ENCODE data around the gene UCHL5.
"Not testable (repeated sequence)": the region's sequence is repeated elsewhere in the genome, so short reads cannot be mapped to it uniquely, and the experiment has no call there.

UCHL5 gene

DNA sequence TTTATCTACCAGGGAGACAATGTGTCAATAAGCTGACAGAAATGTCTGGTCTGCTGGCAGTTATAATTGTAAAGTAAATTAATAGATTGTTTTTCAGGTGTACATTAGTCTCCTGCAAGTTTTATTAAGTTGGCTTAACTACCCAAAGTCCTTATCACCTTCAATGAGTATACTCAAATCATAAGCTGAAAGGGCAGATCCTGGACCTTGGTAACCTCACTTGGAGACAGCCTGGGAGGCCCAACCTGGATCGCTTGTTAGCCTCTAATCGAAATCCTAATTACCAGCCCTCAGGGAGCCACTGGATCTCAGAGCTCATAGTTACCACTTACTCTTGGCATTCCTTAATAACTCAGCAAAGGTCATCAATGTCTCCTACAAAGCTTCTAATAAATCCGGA is 49.7 kb downstream of the UCHL5 start:
- DNase-seq, result no peak

DNA sequence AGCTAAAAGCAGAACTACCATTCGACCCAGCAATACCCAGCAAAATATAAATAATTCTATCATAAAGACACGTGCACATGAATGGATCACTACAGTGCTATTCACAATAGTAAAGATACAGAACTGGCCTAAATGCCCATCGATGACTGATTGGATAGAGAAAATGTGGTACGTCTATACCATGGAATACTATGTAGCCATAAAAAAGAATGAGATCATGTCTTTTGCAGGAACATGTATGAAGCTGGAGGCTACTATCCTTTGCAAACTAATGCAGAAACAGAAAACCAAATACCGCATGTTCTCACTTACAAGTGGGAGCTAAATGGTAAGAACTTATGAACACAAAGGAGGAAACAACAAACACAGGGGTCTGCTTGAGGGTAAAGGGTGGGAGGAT is 53.4 kb downstream of the UCHL5 start:
- DNase-seq, result no peak

DNA sequence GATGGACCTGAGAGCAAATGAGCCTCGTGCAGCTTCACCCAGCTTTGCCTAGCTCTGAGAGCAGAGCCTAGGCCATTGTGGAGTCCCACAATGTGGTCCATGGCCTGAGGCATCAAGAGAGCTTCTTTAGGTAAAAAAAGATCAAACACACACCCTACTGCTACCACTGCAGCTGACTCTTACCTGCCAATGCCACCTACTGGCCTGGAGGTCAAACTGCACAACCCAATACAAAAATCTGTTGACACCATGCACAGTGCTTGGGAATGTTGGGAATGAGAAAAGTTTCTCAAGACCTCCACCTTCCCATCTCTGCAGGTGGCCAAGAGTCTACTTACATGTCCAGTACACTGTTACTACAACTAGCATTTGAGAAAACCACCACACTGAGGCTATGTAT is 60.6 kb downstream of the UCHL5 start:
- no peak for DNase-seq

DNA sequence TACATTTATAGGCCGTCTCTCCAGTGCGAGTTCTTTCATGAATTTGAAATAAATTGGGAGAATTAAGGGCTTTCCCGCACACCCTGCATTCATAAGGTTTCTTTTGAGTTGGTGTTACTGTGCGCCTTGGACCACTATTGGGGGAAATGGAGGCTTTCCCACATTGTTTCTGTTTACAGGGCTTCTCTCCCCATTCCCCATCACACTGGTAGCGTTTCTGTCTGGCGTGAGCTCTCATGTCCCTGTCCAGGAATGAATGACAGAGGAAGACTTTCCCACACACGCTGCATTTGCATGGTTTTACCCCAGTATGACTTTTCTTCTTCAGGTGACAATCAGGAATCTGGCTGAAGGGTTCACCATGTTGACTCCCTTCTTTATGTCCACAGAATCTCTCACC is 65.0 kb downstream of the UCHL5 start:
- no peak for DNase-seq

DNA sequence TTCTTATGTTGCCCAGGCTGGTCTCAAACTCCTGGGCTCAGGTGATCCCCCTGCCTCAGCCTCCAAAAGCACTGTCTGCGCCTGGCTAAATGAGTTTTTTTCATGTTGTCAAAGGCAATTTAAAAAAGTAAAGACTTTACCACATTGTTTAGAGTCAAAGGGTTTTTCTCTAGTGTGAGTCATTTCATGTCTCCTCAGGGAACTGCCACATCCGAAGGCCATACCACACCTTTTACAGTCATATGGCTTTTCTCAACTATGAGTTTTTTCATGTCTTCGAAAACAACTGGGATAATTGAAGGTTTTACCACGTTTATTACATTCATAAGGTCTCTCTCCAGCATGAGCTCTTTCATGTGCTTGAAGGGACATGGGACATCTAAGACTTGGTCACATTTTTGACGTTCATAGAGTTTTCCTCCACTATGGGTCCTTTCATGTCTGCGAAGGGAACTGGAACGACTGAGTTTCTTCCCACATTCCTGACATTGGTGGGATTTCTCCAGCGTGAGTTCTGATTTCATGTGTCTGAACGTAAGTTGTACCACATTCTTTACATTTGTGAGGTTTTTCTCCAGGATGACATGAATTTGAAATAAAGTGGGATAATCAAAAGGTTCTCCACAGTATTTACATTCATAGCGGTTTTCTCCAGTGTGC is 65.6 kb downstream of the UCHL5 start:
- no peak for DNase-seq

DNA sequence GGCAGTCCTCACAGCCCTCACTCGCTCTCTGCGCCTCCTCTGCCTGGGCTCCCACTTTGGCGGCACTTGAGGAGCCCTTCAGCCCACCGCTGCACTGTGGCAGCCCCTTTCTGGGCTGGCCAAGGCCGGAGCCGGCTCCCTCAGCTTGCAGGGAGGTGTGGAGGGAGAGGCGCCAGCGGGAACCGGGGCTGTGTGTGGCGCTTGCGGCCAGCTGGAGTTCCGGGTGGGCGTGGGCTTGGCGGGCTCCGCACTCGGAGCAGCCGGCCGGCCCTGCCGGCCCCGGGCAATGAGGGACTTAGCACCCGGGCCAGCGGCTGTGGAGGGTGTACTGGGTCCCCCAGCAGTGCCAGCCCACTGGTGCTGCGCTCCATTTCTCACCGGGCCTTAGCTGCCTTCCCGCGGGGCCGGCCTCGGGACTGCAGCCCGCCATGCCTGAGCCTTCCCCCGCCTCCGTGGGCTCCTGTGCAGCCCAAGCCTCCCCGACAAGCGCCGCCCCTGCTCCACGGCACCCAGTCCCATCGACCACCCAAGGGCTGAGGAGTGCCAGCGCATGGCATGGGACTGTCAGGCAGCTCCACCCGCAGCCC is 72.3 kb downstream of the UCHL5 start:
- DNase-seq, result not testable (repeated sequence)

DNA sequence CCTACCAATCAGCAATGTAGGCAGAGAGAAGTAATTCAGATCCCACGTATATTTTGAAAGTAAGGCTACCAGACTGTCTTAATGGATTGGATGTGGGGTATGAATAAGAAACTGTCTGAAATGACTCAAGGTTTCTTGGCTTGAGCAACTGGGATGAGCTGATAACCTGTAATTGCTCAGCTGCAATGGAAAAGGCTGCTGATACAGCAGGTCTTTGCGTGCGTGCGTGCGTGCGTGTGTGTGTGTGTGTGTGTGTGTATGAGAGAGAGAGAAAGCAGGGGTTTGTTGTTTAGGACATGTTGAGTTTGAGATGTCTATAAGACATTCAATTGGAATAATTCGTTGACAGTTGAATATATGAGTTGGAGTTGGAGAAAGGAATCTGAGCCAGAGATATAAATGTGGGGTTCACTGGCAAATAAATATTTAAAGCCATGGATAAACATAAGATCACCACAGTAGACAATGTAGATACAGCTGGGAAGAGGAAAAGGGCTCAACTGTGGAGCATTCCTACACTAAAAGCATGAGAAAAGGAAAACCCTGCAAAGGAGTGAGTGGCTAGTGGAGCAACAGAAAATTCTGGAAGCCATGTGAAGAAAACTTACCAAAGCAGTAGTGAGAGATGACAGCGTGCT is 72.9 kb downstream of the UCHL5 start:
- DNase-seq, result no peak

DNA sequence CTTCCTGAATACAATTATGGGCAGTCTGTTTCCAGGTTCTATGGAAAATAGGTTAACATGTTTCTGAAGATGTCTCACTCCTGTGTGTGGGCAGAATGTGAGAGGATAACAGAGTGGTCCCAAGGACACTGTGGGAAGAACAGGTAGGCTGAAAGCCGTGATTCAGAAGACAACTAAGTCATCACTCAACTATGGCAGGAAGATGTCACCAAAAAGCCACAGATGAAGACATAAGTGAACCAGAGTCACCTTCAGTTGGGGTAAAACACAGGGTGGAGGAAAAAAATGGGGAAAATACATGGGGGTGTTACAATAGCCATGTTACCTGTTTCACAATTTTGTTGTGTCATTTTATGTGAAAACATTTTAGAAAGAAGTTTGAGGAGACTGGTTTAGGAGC is 75.1 kb downstream of the UCHL5 start:
- no peak for DNase-seq

DNA sequence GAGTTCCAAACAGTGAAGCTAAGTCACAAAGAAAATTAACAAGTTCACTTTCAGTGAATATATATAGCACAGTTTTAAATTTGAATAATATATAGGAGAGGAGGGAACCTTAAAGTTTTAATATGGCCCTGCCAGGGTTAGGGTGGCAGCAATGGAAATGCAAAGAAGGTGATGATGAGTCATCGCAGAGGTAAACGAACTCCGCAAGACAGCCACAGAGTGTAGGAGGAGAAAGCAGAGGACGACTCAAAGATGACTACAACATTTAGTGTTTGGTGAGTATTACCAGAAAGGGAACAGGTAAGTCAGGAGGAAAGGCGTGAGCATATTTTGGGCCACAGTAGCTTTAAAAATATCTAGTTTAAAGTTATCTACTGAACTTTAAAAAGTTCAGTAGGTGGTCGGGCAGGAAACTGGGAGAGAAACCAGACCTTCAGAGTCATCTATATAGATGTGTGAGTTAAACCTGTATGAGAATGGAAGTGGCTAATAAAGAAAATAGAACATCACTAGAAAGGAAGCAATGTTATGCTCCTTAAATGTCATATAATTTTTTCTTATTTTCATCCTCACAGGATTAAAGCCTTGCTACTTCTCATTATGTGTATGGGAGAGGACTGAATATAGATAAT is 75.7 kb downstream of the UCHL5 start:
- no peak for DNase-seq

DNA sequence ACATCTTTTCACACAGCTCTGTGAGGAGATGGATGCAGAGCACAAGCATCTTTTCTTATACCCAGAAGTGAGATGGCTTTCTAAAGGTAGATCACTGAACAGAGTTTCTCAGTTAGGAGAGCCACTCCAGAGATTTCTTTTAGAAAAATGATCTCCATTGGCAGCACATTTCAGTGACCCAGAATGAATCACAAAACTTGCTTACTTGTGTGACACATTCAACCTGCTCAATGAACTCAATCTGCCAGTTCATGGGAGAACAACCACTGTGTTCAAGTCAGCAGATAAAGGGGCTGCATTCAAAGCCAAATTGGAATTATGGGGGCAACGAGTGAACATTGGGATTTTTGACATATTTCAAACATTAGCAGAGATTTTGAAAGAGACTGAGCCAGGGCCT is 78.3 kb downstream of the UCHL5 start:
- no peak for DNase-seq

DNA sequence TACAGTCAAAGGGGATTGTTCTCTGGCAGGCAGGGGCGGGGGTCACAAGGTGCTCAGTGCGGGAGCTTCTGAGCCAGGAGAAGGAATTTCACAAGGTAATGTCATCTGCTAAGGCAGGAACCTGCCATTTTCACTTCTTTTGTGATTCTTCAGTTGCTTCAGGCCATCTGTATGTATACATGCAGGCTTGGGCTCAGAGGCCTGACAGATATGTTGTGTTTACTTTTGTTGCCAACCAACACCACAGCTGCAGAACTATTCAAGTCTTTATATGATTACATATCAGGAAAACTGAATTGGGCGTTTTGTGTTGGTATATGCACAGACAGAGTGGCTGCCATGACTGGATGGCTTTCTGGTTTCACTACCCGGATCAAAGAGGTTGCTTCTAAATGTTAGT is 78.8 kb downstream of the UCHL5 start:
- not testable (repeated sequence) for DNase-seq

DNA sequence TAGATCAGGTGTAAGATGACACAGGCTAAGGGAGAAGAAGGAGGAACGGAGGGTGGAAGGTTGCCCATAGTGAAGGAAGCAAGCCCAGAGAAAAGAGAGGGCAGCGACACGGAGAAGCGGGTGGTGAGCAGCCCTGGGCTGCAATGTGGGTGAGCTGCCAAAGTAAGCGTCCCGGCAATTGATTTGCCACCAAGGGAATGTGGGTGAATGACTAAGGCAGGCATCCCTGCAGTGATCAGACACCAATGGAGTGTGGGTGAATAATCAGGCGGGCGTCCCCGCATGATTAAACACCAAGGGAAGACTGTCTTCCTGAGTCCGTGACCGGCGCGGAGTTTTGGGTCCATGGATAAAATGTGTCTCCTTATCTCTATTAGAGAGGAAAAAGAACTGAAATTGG is 79.6 kb downstream of the UCHL5 start:
- DNase-seq, result no peak

DNA sequence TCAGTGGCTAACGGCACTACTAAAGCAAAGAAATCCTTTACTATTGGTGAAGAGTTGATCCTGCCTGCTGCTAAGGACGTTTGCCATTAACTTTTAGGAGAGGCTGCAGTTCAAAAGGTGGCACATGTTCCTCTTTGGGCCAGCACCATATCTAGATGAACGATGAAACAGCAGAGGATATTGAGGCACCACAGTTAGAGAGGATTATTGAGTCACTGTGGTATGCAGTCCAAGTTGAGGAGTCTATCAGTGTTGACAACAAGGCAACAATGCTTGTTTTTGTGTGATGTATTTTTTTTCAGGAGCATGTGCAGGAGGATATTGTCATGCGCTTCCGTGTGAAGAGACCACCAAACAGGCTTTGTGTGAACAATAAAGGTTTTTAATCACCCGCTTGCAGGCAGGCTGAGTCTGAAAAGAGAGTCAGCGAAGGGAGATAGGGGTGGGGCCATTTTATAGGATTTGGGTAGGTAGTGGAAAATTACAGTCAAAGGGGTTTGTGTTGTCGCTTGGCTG is 80.9 kb downstream of the UCHL5 start:
- DNase-seq, result no peak

DNA sequence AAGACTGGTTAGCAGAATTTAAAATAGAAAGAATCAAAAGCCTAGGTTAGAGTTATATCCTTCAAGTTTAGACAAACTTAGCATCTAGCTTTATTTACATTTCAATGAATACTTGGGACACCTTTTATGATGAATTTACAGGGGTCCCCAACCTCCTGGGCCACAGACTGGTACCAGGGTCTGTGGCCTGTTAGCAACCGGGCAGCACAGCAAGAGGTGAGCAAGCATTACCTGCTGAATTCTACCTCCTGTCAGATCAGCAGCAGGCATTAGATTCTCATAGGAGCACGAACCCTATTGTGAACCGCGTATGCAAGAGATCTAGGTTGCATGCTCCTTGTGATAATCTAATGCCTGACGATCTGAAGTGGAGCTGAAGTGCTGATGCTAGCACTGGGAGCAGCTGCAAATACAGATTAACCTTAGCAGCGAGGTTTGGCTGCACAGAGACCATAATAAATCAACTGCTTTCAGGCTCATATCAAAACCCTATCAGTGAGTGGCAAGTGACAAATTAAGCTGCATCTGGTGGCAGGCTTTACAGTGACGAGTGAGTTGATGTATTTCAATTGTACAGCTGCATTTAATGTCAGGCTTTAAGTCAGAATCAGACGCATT is 82.0 kb downstream of the UCHL5 start:
- DNase-seq, result no peak

DNA sequence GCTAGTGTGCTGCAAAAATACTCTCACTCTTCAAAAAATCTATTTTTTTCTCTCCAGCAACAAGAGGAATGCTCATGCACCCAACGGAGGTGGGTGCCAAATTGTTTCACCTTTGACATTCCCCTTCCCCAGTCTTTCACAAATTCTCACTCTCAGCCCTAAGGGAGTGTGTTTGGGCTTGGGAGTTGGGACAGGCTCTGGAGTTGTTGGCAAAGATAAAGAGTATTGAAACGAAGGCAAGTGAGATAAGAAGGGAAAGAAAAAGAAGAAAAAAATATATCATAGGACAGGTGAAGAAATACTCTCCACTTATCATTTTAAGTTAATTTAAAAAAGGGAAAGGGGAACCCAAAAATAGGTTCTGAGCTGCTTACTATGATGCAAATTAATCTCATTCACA is 82.6 kb downstream of the UCHL5 start:
- DNase-seq, result no peak

DNA sequence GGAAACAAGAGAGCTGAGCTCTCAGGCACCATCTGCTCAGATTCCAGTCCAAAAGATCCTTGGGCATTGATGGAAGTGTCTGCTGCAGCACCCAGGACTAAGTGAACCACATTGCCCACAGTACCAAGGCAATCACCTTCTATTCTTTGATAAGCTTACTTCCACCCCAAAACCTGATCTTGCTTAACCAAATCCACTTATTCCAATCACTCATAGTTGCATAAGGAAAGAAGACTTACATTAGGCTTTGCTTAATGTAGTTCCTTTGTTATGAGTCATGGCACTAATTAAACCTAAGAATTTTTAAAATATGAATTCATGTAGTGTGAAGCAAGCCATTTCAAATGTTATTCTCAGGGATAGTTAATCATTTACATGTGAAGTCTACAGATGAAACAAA is 84.5 kb downstream of the UCHL5 start:
- DNase-seq, result no peak

DNA sequence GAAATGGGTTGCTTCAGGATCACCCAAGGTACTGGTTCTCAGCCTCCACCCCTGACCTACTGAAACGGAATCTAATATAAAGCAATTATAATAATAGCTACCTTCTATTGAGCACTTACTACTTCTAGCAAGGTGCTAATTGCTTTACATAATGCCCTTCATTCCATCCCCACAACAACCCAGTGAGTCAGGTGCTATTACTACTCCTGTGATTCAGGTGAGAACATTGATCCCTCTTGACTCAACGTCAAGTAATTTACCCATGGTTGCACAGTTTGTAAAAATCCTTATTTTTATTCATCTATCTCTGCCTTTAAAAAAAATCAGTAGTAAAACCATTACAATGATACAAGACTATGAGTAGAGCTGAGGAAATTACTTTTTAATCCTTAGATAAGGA is 85.2 kb downstream of the UCHL5 start:
- no peak for DNase-seq

DNA sequence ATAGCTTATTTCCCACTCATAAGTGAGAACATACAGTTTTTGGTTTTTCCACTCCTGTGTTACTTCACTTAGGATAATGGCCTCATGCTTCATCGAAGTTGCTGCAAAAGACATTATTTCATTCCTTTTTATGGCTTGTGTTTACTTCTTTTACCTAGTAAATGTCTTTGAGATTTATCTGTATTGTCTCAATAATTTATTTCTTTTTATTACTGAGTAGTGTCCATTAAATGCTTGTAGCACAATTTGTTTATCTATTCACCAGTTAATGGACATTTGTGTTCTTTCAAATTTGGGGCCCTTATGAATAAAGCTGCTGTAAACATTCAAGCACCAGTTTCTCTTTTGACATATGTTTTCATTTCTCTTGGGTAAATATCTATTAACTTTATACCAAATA is 86.0 kb downstream of the UCHL5 start:
- DNase-seq, result no peak

DNA sequence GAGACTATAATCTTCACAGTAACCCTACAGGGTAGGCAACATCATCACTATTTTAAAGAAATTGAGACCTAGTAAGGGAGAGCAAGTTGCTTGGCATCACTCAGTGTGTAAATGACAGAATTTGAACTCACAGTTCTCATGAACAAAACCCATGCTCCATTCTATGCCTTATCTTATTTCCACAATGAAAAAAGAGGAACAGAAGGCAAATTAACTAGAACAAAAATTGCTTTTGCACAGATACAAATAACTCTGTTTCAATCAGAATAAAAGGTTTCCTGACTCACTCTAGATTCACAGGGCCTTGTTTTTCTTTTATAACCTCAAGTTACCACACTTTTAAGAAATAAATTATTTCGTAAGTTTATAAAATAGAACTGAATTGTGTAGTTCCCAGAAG is 90.1 kb downstream of the UCHL5 start:
- DNase-seq, result no peak

DNA sequence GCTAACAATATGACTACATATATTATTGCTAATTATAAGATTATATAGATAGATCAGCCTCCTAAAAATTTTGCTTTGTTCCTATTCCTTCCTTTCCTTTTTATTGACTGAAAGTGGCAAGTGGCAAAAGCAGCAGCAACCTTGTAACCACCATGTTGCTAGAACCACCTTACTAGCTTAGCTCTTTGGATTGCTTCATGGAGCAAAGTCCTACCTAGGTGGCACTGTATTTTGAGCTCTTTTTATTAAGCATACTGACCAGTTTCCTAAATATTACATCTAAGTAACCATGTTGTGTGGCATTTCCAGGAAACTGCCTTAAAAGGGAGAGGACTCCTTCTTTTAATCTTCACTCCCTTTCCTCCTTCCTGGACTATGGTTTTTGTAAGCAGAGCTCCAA is 90.8 kb downstream of the UCHL5 start:
- no peak for DNase-seq

DNA sequence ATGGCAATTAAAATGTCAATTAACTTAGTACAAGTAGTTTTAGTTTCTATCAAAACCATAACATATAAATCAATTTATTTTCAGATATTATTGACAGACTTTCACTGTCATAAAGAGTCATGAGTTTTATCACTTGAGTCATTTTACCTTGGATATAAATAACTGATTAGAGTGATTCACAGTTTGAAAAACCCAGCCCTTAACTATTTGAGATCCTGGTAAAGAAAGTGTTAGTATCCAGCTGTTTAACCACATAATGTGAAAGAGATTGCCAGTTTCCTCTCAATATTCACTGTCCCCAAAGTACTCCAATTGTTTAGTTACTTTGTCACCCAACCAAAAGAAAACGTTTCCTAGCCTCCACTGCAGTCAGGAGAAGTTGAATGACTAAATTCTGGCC is 91.3 kb downstream of the UCHL5 start:
- DNase-seq, result no peak

DNA sequence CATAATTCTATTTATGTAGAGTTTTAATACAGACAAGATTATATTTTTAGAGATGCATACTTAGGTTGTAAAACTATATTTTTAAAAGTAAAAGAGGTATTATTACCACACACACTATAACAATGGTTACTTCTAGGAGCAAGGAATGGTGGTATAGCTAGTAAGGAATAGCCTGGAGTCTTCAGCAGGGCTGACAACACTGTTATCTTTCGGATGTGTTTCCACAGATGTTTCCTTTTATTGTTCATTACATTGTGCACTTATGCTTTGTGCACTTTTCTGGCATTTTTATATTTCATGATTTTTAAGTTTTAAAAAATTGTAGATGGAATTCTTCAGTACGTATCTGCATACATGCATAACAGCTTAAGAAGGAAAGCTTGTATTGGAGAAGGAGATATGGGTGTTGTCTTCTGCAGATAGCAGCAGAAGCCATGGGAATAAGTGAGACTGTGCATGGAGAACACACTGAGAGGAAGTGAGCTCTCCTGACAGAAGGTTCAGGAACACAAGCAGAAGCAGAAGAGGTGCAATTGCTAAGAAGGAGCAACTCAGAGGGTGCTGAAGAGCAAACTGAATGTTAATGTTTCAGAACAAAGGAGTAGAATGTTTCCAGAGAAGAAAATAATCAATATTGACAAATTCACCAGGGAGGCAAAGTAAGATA is 91.8 kb downstream of the UCHL5 start:
- DNase-seq, result no peak

DNA sequence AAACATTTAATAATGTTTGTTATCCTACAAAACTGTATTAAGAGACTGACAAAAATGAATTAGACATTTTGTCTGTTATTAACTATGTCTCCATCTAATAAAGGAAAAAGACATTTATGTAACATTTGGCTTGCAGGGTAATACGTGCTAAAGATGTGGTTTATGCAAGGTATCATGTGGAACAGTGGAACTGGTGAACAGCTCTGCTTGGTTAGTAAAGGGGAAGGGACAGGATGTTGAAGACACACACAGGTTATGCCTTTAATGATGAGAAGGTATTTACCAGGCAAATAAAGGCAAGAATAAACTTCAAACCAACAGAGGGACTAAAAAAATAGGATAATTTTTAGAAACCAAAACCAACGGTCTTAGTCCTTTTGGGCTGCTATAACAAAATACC is 93.1 kb downstream of the UCHL5 start:
- no peak for DNase-seq

All from CD4-positive, alpha-beta T cell treated with Interleukin-6 for 4 hours (primary cell).